GM12878 (cell line): ENCODE data around the gene DCAF17. TPM values are rescaled to one million over a fixed set of nuclear protein-coding genes. Genes with fewer than 3 reads are reported as not detected.

ENCODE experiments used
- GATAD2B ChIP-seq: fragments of 450-650 bp; conservative IDR thresholded peaks from 2 replicates; pipeline ENCODE4 v1.6.1; 2017; ENCODE audit warnings: low read depth, mild to moderate bottlenecking, moderate library complexity
- IRF5 ChIP-seq: fragments of 450-650 bp; IDR thresholded peaks from 2 replicates; pipeline ENCODE4 v1.6.1; 2017; ENCODE audit warnings: borderline replicate concordance
- PKNOX1 ChIP-seq: fragments of 450-650 bp; IDR thresholded peaks from 2 replicates; pipeline ENCODE4 v1.6.1; 2016; ENCODE audit warnings: mild to moderate bottlenecking
- POLR2AphosphoS2 ChIP-seq: IDR thresholded peaks from 2 replicates; pipeline ENCODE4 v1.6.1; 2011; ENCODE audit warnings: low read depth, mild to moderate bottlenecking, low read length, improper control_type of control experiment, moderate library complexity
- SKIL ChIP-seq: fragments of 450-650 bp; IDR thresholded peaks from 2 replicates; pipeline ENCODE4 v1.6.1; 2017; ENCODE audit warnings: mild to moderate bottlenecking, low read depth, inconsistent platforms; ENCODE audit not compliant: poor library complexity, severe bottlenecking
- SMAD5 ChIP-seq: IDR thresholded peaks from 2 replicates; pipeline ENCODE4 v1.6.1; 2016; ENCODE audit warnings: antibody characterized with exemption, low read depth
- YBX1 ChIP-seq: fragments of 450-650 bp; IDR thresholded peaks from 2 replicates; pipeline ENCODE4 v1.6.1; 2016; ENCODE audit warnings: antibody characterized with exemption
- ZNF384 ChIP-seq: IDR thresholded peaks from 2 replicates; pipeline ENCODE4 v1.6.1; 2012; ENCODE audit warnings: low read depth, mild to moderate bottlenecking, low read length, improper control_type of control experiment, borderline replicate concordance
- polyA plus RNA-seq, 11 experiments: library from polyadenylated mRNA; depleted of rRNA in 4 of 11; unstranded in 6 of 11; stranded (reverse) in 5 of 11; fragments of >200 nt; fragmentation: Nextera tagmentation in 4 of 11; fragmentation: Illumina TruSeq in 1 of 11; extraction: Ambion mirVana in 4 of 11; extraction: Trizol in 1 of 11; gene quantifications; 1 replicate in 1 of 11; 2 replicates in 10 of 11; pipeline versions ENCODE4 v1.2.1 to v1.2.3, GENCODE V29; 2011 to 2016; ENCODE audit warnings: inconsistent platforms in 2 of 11, missing spikeins in 2 of 11, low read depth in 1 of 11
- total RNA-seq, 4 experiments: library from RNA; depleted of rRNA in 3 of 4; stranded (reverse); fragments of >200 nt in 3 of 4; fragmentation: Illumina TruSeq in 1 of 4; extraction: Trizol in 1 of 4; gene quantifications; 2 replicates each; pipeline versions ENCODE4 v1.2.1 to v1.2.3, GENCODE V29; 2013 to 2021

DCAF17 gene
- total and polyA plus RNA-seq, 10 of the 15 experiments (the other 5 are each of a cell fraction or from before 2014, with no cell fraction given), result 5.2 to 32.9 (median 23.4) TPM

- TF ChIP-seq IRF5, result no peak
- no peak for TF ChIP-seq SKIL
- TF ChIP-seq GATAD2B, result no peak
- TF ChIP-seq SMAD5, result no peak
- no peak for TF ChIP-seq POLR2AphosphoS2
- no peak for TF ChIP-seq ZNF384
- TF ChIP-seq PKNOX1, result no peak
- TF ChIP-seq YBX1, result no peak
These were observed 44.3 kb downstream of the DCAF17 start (continued) for GRCh38 chr2:171478345-171478744.
